ENCODE data around the gene MEGF11.

GRCh38 chr15:66178531-66178910 is 75.0 kb downstream of the MEGF11 start:
- TF ChIP-seq CTCF (IDR thresholded peaks at IDR 0.05), result no peak
- no peak for TF ChIP-seq EP300 (IDR thresholded peaks at IDR 0.05)
- no peak for TF ChIP-seq POLR2A (IDR thresholded peaks at IDR 0.05)
